Measurements from ENCODE around the gene TXK.

Gene TXK

DNA sequence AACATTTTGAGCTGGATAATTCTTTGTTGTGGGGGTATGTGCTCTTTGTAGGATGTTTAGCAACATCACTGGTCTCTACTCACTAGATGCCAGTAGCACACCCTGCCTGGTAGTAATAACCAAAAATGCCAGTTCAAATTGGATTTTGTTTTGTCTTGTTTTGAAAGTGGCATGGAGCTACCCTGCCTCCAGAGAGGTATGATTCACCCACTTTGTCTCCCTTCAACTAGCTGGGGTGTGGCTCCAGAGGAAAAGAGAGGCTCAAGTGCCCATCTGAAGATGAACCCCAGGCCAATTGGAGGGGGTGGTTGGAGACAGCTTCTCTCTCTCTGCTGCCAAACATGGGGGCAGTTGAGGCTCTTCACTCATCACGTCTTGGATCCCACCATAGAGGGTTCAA lies 83.0 kb downstream of the TXK start:
- DNase-seq (ENCODE audit: low read depth, low spot score), result no peak

DNA sequence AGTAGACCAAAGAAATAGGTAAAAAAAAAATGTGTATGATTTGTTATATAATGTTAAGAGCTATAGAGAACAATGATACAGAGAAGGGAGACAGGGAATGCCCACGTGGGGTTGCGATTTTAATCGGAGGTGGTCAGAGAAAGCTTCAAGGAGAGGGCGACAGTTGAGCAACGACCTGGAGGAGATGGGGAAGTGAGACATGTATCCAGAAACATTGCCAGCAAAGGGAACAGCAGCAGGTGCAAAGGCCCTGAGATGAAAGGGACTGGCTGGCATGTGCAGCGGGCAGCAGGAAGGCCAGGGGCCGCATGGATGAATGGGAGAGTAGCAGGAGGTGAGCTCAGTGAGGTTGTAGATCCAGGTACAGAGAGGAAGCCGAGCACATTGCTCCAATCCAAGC lies 84.6 kb downstream of the TXK start:
- no peak for DNase-seq (ENCODE audit: low read depth, low spot score)

DNA sequence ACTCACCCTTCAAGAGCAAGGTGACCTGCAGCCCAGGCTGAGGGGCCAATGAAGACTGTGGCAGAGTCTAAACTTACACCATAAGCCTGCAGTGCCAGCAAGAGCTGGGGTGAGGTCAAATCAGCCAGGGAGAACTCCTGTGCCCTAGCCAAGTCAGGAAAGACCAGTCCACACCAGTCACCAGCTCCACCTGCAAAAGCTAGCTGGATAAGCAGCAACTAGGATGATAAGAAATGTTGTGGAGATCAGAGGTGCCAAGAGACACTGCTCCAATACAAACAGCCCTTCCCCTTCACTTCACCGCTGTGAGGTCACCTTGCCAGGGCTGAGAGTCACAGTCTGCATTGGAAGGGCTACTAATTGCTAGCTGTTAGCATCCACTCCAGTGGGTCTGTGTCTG lies 86.2 kb downstream of the TXK start:
- no peak for DNase-seq (ENCODE audit: low read depth, low spot score)

DNA sequence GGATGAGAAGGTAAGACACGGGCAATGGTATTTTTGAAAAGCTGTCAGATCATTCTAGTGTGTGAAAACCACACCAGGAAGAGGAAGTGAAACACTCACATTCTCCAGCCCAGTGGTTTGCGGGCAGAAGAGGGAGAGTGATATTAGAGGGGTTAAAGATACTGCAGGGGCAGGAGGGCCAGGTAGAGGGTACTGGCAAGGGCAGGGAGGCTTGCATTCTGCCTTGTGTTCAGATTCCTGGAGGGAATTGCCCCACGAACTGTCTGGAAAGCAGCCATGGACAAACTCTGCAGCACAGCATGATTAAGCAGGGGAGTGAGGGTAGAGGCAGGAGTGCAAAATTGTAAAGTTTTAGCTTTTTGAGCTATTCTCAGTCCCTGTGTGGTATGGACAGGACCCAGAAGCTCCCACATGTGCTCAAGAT lies 86.6 kb downstream of the TXK start:
- DNase-seq (ENCODE audit: low read depth, low spot score), result peak; percentile 19

DNA sequence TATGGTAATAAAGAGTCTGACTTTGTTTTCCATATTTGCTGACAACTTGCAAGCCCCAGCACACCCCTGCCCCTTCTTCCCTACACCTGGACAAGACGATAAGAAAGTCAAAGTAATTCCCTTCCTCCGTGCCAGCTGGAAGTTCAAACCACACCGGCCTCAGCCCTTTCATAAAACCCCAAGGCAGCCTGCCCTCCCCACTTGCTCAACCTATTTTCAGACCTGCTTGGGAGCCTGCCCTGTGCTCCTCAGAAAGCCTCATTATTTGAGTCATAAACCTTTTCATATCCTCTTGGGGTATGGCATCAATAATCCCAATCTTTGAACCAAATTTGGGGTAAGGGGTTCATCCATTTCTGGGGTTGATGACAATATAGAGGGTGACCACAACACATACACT lies 88.0 kb downstream of the TXK start:
- DNase-seq (ENCODE audit: low read depth, low spot score), result no peak

DNA sequence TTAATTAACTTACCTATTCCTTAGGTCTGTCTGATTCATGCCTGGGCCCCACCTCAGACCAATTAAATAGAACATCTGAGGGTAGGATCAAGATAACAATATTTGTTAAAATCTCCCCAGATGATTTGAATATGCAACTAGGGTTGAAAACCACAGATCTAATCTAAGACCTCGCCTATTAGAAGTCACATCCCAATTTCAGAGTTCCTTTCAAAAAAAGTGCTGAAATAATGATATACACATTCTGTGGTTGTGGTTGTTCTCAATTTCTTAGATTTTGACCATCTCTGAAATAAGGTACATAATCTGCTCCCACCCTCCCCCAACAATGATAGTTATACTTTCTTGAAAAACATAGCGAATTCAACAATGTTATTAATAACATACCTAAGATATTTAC lies 89.8 kb downstream of the TXK start:
- no peak for DNase-seq (ENCODE audit: low read depth, low spot score)

DNA sequence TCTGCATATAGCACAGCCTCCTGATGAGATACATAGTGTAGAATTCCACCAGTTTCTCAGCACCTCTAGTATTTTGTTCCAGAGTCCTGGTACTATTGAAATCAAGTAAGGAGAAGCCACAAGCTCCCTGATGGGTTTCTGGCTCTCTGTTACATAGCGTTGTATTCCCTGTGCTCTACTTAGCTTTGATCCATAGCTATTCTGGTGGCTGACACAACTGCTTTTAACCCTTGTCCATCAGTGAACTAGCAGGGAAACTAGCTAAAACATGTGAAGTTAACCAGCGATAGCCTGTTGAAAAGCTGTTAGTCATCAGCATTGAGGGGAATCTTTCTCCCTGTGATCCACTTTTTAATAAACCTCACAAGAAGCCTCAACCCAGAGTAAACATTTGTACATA lies 90.5 kb downstream of the TXK start:
- DNase-seq (ENCODE audit: low read depth, low spot score), result no peak

DNA sequence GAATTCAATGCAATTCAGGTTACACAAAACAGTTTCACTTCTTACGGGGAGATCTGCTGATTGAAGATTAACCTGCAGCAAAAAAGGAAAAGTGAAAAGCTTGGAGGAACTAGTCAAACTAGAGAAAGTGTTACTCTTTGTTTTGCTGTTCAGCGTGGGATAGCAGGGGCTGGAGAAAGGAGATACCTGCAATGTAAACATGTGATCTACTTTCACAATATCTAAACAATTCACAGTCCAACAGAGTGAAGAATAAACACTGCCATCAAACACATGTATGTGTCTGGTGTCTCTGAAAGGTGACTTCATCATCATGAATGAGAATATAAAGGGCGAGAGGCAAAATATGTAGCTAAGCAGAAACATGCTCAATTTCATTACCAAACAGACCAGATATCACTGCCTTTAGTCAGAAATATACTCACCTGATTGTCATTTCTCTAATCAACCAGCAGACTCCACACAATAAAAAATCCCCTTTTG lies 91.0 kb downstream of the TXK start:
- no peak for DNase-seq (ENCODE audit: low read depth, low spot score)

DNA sequence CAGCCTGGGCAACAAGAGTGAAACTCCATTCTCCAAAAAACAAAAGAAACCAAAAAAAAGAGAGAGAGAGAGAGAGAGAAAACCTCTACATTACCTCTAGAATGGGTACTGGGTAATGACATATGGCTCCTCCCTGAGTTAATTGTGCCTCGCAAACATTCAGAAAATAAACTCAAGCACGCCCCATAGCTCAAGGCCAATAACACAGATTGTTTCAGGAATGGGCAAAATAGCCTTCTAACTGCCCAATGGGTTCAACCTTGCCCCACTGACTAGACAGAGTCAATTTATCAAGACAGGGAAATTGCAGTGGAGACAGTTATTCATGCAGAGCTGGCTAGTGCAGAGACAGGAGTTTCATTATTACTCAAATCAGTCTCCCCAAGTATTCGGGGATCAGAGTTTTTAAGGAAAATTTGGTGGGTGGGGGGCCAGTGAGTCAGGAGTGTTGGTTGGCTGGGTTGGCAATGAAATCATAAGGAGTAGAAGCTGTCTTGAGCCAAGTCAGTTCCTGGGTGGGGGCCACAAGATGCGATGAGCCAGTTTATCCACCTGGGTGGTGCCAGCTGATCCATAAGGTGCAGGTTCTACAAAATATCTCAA lies 92.4 kb downstream of the TXK start:
- DNase-seq (ENCODE audit: low read depth, low spot score), result no peak

DNA sequence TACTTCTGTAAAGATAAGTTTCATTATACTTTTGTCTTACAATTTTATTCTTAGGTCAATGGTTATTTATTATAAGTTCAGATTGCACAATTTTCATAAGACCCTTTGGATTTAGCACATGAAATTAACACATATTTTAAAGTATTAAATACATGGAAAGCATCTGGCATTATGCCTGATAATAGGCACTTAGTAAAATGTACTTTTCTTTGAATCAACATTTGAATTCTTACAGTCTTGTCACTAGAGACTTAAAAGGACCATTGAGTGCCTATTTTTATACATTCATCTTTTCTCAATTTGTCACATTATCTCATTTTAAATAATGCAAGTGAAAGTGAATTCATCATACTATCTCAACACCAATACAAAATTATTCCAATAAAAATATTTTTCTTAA lies 94.5 kb downstream of the TXK start:
- no peak for DNase-seq (ENCODE audit: low read depth, low spot score)

DNA sequence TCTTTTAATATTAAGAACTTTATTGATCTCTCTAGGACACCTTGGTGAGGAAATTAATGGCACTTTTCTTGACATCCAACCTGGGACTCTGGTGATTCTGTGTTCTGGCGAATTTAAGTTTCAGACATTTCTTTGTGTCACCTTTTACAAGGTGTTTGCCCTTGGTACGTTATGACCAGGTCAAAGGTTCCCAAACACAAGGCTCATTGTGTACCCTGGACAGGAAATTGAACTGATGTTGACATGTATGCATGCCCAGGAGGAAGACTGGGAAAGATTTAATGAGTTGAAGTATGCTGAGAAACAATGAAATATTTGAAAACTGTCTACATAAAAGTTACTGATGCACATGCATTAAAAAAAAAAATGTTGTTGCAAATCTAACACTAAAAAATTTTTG lies 95.4 kb downstream of the TXK start:
- no peak for DNase-seq (ENCODE audit: low read depth, low spot score)

DNA sequence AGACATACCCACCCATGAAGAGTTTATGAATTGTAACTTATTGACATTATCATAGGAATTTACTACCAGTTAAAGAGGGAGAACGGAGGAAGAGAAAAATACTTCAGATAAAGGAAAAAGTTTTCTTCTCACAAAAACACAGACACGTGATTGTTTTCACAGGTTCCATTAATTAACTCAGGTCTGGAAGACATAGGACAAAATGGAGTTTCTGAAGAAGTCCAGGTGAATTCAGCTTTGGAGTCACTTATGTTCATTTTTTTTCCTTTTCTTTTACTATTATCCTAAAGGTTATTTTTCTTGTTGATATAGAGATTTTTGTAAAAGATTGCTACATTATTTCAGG lies 97.0 kb downstream of the TXK start:
- DNase-seq (ENCODE audit: low read depth, low spot score), result no peak

DNA sequence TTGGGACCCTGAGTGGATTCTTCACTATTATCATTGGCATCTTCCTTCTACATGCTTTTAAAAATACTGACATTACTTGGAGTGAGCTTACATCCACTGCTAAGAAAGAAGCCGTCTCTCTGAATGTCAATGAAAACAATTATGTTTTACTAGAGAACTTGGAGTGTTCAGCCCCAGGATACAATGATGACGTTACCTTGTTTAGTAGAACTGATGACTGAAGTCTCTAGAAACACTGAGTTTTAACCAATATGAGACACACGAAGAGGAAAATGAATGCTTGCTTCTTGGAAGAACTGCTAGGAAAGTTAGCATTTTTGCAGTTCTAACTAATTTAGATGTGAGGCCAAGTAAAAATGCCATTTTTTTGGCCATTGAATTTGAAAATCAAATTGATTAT lies 98.1 kb downstream of the TXK start:
- DNase-seq (ENCODE audit: low read depth, low spot score), result no peak

DNA sequence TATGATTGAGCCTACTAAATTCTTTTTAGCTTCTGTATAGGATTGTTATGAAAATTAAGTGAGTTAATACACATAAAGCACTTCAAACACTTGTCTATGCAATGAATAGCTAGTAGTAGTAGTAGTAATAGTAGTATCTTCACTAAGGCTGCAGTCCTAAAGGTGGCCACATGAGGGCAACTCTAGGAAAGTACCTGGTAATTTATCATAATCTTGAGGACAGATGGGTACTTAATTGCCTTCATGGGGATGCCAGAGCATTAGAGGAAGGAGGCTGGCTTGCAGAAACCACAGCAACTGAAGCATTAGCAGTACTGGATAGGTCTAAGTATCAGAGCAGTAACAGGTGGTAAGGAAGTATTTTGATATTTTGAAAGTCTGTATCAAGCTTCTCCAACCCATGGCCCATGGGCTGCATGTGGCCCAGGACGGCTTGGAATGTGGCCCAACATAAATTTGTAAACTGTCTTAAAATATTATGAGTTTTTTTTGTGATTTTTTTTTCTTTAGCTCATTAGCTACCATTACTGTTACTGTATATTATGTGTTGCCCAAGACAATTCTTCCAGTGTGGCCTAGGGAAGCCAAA lies 100.1 kb downstream of the TXK start:
- DNase-seq (ENCODE audit: low read depth, low spot score), result peak; percentile 33

DNA sequence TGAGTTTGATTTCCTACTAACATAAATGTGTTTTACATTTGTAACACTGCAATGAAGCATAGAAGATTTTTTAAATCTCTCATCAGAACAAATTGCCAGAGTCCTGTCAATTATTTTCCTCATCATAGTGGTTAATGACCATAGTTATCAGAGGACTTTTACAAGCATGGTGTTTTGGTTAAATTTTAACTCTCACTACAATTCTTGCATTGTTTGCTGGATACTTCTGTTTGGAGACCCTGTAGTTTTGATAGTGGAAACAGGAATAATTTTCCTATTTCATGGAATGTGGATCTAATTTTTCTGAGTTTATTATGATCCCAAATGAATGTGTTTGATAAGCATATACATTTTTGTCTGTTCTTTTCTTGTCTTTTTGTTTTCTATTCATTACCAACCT lies 100.6 kb downstream of the TXK start:
- no peak for DNase-seq (ENCODE audit: low read depth, low spot score)

DNA sequence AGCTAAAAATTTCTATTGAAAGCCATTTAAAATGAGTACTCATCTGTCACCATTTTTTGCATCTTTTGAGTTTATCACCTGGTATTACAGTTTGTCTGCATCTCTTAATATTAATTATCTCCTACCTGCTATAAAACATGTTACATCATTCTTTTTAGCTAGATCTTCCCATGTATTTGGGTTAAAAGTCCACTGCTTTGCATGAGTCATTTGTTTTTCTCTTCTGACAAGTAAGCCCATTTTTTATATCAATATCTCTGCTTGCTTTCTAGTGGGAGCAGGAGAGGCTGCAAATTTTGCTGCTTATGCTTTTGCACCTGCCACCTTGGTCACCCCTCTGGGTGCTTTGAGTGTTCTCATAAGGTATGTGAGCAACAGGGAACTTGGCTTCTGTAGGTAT lies 101.3 kb downstream of the TXK start:
- DNase-seq (ENCODE audit: low read depth, low spot score), result no peak

DNA sequence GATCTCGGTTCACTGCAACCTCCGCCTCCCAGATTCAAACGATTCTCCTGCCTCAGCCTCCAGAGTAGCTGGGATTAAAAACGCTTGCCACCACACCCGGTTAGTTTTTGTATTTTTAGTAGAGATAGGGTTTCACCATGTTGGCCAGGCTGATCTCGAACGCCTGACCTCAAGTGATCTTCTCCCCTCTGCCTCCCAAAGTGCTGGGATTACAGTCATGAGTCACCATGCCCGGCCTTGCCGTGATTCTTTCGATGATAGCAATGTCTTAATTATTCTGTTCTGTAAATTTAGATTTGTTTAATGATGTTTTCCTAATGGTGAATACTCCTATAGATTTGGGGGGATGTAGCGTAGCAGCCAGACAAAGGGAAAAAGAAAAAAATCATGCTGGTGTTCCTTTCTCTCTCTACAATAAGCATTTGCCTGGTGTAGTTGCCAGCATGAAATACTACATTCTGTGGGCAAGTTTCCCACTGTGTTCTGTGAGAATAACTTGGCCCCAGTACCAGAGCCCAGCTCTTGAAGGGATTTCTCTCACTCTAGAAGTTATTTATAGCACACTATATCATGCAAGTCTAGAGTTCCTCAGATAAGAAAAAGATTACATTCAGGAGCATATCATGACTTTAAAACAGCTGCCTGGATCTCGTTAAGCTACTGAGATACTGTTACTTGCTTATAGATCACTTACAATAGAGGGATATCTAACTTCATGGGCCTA lies 102.1 kb downstream of the TXK start:
- no peak for DNase-seq (ENCODE audit: low read depth, low spot score)

DNA sequence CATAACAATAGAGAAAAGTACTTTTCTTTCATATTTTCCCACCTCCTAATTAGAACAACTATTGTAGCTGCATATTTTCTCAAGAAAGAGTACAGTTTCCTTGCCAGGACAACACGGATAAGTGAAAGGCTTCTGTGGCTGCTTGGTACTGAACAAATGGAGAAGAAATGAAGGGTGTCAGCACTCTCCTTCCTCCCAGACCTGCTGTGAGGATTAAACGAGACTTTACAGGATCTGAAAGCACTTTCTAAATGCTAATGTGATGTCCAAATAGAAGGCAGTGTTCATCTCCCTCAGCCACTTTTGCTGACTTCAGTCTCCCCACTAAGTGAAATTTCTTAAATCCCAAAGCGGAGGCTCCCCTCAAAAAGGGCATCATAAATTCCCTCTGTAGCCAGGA lies 103.6 kb downstream of the TXK start:
- no peak for DNase-seq (ENCODE audit: low read depth, low spot score)

DNA sequence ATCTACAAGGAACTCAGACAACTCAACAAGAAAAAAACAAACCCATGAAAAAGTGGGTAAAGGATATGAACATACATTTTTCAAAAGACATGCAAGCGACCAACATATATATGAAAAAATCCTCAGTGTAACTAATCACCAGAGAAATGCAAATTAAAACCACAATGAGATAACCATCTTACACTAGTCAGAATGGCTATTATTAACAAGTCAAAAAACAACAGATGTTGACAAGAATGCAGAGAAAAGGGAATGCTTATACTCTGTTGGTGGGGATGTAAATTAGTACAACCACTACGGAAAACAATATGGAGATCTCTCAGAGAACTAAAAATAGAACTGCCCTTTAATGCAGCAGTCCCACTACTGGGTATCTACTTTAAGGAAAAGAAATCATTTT lies 105.4 kb downstream of the TXK start:
- DNase-seq (ENCODE audit: low read depth, low spot score), result no peak

DNA sequence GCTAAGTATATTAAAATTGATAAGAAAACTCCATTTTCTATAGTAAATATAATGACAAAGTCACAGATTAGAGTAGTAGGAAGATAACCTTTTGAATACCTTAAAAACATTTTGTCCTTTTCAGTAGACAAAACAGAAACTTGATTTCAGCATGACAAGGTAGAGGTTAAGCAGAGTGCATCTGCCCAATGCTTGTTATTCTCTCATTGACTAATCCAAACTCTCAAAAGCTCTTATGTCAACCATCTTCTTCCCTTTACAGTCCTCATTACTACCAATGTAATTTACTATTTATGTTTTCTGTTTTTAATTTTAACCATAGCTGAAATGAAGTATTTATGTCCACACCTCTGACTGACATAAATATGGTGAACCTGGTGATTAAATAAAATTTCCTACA lies 106.4 kb downstream of the TXK start:
- no peak for DNase-seq (ENCODE audit: low read depth, low spot score)

DNA sequence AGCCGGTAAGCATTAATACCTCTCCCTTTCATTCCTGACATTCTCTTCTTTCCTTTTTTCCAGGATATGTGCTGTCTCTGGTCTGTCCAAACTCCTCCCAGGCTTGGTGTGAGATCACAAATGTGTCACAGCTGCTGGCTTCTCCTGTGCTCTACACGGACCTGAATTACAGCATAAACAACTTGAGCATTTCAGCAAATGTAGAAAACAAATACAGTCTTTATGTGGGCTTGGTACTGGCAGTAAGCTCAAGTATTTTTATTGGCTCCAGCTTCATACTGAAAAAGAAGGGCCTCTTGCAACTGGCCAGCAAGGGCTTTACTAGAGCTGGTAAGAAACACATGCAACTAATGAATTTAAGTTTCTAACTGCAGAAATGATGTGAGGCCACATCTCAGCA lies 109.0 kb downstream of the TXK start:
- DNase-seq (ENCODE audit: low read depth, low spot score), result no peak

DNA sequence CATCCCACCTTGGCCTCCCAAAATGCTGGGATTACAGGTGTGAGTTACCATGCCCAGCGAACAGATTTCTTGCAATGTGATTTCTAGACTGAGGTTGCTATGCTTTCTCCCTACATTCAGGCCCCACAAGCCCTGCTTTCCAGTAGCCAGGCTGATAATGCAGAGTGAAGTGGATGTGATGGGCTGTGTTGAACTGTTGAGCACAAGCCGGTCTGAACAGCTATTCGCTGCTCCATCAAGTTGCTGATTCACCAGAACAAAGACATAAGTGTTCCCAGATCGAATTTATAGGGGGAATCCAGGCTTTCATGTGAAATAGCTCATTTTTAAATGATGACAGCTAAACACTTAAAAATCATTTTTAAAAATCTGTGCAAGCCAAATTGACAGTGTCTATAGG lies 109.5 kb downstream of the TXK start:
- no peak for DNase-seq (ENCODE audit: low read depth, low spot score)

DNA sequence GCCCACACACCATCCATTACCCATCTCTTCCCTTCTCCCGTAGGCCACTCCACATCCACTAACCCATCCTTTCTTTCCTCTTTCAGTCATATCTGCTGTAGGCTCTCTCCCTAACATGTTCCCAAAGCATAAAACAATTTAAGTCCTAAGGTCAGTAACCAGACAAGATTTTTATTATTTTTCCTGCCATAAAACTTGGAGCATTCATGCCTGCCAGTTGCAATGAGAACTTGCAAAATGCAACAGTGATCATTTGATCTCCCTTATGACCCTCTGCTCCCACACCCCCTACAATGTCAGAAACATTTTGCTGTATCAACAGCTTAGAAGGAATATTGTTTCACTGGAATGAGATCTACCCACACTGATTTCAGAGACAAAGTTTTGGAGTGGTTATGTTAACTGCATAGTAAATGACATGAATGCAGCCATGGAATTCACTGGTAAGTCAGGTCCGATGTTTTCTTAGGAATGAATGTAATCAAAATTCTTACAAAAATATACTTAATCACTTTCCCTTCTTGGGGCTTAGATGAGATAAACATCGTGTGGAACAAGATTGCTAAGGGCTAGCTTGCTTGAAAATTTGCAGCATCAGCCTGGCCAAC lies 111.8 kb downstream of the TXK start:
- DNase-seq (ENCODE audit: low read depth, low spot score), result no peak

All from activated CD4-positive, CD25-positive, alpha-beta regulatory T cell treated with anti-CD3 and anti-CD28 coated beads, Interleukin-2, amount 50 U/mL, for 16 hours (primary cell).